HG02884 (cell line): Measurements from ENCODE around the gene TMEM178B.

Experiments
- ATAC-seq: cut with Tn5 transposase; IDR thresholded peaks from one replicate; pipeline ENCODE4 v1.9.1; 2021; ENCODE audit warnings: mild to moderate bottlenecking, moderate library complexity; ENCODE audit not compliant: unreplicated experiment

TMEM178B gene

DNA sequence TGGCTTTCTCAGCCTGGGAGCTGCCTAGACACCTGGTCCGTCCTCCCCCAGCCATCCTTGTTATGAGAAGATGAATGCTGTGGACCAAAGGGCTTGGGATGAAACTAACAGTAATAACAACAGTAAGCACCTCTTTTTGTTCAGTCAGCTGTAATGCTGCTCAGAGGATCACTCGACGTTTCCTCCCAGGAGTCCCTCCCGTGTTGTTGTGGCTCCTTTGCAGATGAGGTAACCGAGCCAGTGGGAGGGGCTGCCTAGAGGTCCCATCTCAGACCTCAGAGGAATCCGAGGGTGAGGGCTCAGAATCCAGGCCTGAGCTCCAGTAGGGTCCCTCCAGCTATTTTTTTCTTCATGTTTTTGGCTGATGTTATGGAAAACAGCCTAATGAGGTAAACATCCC is 145.1 kb downstream of the TMEM178B start:
- no peak for ATAC-seq

DNA sequence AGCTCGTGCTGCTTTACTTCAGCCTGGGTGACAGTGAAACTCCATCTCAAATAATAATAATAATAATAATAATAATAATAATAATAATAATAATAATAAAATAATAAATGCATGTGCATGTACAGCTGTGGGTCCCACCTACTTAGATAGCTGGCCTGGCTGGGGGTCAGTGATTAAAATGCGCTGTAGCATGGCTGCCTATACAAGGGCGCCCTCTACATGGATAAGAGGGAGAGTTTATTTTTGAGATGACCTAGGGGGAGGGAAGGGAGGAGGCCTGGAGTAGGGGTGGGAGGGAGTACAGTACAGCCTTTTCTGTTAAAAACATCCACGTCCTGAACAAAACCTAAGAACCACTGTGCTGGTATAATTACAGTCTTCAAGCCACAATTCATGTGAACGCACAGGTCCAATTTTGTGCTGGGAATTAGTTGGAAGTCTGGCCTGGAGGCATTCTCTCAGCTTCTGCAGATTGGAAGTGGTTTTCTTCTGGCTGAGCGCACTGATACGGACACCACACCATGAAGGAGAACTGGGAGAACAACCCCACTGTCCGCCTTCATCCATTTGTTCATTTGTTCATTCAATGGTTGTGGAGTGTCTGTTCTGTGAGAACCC is 146.5 kb downstream of the TMEM178B start:
- no peak for ATAC-seq

DNA sequence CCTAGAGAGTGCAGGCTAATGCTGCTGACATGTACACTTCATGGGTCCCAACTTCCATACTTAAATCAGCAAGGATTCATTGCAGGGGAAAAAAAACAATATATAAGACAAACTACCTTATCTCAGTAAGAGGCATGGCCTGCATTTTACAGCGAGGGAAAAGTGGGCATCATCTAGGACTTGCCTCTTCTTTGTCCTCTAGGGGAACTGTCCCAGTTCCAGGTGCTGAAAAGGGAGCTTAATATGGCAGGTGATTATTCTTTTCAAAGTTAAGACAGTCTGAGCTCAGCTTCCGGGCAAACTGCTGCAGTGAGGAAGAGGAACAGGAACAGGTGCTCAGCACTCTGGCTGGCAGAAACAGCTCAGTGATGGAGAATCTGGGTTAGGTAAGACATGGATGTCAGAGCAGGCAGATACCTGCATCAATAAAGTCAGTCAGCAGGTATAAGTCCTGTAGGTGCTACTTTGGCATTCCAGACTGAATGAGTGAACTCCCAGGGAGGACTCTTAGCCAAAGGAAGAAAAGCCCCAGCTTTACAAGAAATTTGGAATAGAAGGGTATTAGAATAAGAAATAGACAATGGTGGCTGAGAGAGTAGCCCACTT is 147.2 kb downstream of the TMEM178B start:
- ATAC-seq = no peak

DNA sequence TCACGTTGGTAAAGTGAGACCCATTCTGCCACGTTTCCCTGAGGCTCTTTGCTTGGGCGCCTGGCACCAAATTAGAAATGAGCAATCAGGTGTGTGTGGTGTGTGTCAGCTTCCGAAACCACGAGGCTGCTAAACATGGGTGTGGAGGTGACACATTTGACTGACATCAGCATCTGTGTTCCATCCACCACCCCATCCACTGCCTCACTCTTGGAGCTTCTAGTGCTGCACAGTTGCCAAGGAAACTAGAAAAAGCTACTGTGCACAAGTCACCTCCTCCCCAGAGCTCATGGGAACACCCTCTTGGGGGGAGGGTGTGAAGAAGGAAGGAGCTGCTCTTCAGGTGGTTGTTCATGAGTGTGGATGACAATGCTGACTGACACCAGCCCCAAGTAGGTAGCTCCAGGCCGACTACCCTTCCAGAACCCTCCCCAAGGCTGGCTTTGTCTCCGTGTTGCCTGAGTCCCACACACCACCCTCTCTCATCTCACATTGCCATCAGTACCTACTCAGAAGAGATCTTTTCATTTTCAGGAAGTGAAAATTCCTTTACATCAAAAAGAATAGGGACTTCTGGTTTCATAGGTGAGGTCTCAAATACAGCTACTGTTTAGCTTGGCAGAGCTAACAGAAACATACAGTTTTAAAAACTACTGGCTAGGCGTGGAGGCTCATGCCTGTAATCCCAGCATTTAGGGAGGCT is 152.2 kb downstream of the TMEM178B start:
- no peak for ATAC-seq

DNA sequence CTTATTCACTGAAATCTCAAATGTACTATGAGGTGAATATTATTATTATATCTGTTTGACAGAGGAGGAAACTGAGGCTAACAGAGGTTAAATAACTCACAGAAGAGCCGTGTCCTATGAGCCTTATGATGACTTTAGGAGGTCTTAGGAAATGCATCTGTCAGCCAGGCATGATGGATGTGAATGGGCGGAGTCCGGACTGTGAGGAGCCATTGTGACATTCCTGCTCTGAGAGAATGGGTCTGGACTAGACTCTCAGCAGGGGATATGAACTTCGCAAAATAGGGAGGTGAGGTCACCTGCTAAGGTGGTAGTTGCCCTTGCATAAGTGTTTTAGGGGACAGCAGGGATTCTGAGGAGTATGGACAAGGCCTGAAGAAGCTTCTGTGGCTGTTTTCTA is 153.6 kb downstream of the TMEM178B start:
- no peak for ATAC-seq

DNA sequence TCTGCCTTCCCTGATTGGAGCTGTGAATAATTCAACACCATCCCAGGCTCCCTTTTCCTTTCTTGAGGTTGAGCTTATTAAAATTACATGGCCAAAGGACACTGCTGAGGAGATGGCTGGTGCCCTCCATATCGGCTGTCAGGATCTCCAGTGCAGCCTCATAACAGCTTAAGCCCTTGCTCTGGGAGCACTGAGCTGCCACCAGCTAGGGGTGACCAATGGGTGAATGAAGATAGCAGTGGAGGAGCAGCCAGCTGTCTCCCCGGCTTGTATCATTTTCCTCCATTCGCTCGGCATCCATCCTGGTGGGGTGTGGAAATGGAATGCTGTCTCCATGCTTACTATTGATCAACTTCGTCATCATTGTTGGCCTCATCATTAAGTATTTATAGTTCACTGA is 154.6 kb downstream of the TMEM178B start:
- no peak for ATAC-seq

DNA sequence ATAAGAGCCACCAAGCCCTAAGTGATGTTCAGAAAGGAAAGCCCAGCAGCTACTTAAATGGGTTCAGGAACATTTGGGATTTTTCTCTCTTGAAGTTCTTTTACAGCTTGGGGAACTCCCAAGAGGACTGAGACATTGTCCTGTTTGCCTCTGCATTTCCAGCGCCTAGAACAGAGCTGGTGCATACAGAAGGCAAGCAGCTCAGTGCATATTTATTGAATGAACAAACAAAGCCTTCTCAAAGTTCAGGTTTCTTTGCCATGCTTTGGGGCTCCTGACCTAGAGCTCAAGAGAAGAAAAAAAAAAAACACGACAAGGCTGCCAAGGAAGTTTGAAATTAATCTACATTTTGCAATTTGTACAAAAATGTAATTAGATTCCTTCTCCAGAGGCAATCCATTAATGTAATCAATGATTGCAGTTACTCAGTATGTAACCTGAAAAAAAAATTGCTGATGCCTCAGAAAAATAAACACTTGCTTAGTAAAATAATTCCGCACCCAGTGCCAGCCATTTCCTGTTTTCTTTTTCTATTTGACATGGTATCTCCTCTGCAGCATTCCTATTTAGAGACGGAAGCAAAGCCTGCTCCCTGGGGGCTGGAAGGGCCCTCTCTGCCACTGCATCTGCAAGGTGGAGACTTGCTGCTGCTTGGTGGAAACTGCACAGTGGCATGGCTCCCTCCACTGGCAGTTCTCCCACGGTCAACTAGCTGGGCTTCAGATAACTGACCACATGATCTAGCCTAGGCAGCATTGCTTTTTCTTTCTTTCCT is 157.3 kb downstream of the TMEM178B start:
- ATAC-seq = no peak

DNA sequence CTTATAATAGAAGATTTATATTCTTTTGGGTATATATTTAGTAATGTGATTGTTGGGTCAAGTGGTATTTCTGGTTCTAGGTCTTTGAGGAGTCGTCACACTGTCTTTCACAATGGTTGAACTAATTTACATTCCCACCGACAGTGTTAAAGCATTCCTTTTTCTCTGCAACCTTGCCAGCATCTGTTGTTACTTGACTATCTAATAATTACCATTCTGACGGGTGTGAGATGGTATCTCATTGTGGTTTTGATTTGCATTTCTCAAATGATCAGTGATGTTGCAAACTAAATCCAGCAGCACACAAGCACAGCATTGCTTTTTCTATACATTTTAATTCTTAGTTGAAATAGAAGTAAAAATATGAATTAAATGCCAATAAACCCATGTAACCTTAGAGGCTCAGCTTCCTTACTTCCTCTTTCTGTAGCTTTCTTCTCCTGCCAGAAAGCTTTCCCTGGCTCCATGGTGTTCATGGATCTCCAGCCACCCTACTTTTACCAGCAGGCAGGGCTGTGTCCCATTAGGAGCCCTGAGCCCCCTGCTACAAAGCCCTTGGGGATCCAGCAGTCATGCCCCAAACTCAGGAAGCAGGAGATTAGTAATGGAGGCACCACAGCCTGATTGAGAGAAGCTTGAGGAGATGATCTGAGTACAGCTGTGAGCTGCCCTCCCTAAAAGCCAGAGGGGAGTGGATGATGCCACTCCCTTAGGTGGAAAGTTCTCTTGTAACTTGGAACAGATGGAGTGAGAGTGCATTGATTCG is 158.6 kb downstream of the TMEM178B start:
- no peak for ATAC-seq

DNA sequence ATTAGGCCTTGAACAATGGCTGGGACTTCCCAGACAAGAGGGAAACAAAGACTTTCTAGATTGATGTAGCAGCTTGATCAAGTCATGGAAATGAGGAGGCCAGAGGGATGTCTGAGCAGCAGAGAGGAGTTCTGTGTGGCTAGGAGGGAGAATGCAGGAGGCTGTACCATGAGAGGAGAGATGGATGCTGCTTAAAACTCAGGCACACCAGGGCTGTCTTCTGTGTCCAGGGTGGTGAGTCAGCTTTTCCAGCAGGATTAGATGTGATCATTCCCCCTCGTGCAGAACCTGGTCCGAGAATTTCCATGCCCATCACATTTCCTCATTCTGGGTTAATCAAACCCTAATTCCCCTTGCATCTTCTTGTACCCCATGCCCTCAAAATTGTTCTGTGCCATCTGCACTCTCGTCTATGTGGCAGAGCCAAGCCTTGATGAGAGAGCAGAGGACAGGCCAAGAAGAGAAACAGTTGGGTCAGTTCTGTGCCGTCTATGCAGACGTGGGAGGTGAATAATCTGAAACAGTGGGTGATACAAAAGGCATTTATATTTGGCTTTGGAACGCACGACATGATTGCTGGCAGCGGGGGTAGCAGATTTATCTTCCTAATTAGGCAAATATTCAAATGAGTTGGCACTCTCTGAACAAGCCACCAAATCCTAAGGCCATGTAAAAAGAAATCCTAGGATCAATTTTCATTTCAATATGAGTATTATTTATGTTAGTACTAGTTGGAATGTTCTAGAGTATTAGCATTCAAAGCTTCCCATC is 160.7 kb downstream of the TMEM178B start:
- ATAC-seq = no peak

DNA sequence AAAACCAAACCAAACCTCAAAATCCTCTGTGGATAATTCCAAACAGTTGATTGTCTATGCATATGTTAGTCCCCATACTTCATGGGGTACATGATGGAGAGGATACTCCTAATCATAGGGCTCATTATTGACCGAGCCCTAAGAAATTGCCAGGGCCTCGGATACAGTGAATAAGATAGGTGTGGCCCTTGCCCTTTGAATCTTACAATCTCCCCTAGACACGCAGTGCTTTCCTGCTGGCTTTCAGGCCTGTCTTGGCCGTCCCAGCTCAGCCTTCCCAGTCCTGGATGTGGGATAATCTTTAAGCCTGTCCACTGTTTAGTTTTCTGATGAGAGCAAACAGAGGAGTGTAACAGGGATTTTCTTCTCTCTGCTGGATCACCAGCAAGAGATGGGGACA is 161.8 kb downstream of the TMEM178B start:
- no peak for ATAC-seq

DNA sequence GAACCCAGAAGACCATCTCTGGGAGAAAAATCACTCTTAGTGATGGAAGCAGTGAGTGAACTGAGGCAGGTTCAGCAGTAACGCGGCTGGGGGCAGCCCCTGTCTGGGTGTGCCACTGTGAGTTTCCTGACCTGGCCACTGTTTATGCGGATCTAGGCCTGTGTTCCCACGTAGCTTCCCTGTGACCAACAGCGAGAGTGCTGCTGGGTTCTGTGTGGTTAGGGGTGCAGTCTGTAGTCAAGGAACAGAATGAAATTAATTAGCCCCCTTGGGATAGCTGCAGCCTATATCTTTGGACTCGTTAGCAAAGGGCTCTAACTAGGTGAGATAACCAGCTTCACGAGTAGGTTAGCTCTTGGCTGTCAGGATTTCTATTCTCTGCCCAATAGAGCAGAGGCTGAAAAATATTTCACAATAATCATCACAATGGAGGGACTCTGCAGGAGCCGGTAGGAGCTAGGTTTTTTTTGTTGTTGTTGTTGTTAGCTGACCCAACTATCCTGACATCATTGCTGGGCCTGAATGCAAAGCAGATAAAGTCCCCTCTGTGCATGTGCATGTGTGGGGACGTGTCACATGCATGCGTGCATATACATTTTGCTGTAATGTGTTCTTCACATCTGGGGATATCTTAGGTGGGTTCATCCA is 164.9 kb downstream of the TMEM178B start:
- no peak for ATAC-seq

DNA sequence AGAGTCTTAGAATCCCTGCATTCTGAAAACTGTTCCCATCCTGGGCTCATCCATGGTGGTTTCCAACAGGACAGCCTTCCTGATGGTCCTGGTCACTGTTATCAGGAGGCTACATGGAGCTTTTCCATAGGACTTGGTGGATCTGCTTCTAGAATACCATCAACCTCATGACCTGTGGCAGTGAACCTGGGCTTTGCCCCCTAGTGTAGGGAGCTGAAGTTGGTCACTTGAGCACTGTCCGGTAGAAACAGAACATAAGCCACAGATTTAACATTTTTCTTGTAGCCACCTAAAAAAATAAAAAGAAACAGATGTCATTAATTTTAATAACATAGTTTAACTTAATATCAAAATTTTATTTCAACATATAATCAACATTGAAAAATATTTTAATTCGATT is 165.8 kb downstream of the TMEM178B start:
- ATAC-seq = no peak

DNA sequence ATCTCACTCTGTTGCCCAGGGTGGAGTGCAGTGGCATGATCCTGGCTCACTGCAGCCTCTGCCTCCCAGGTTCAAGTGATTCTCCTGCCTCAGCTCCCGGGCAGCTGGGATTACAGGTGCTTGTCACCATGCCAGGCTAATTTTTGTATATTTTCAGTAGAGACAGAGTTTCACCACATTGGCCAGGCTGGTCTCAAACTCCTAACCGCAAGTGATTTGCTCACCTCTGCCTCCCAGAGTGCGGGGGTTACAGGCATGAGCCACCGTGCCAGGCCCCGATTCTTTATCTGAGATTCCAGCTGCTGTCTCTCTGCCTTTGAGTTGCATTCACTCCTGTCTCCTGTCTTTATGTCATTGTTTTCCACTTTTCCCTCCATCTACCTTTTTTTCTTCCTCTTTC is 168.7 kb downstream of the TMEM178B start:
- ATAC-seq = no peak

DNA sequence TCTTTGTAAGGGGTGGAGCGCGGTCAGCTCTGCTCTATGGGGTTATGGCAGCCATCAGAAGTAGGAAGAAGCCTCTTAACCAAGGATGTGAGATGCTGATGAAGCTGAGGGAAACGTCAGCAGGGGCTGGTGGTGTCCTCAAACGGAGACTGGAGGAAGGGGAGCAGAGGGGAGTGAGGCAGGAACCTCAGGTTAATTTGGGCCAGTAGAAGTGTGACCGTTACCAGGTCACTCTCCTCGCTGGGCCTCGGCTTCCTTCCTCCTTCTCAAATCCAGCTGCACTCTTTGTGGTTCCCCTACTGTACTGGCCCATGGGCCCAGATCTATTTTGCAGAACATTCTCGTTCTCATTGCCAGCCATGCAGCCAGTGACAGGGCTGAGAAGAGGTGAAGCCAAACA is 169.5 kb downstream of the TMEM178B start:
- ATAC-seq = no peak

DNA sequence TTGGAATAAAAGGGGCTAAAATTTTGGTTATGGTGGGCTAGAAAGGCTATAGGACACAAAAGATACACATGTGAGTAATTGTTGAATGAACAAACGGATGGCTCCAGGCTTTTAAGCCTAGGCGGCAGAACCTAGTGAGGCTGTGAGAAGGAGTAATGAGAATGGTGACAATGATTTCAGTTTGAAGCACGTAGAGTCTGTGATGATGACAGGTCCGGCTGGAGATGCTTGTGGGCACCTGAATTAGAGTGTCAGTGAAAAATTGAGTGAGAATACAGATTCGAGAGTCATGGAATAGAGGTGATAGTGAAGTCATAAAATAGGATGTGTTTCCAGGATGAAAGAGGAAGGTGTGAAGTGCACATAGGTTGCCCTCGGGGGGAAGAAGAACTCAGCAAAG is 170.6 kb downstream of the TMEM178B start:
- ATAC-seq = no peak

DNA sequence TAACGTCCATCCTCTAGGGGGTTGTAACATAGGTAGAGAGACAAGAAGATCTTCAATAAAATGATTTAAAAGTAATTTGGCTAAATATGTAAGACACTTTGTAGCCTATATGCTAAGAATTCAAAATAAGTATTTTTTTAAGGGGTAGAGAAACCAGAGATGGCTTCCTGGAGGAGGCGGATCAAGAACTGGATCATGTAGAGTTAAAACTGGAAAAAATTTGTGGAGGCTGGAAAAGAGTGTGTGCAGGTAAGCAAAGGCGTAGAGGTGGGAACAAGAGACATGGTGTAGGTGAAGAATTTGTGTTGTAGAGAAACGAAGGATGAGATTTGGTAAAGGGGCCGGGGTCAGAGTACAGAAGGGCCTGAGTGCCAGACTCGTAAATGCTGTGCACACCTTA is 172.6 kb downstream of the TMEM178B start:
- ATAC-seq = no peak

DNA sequence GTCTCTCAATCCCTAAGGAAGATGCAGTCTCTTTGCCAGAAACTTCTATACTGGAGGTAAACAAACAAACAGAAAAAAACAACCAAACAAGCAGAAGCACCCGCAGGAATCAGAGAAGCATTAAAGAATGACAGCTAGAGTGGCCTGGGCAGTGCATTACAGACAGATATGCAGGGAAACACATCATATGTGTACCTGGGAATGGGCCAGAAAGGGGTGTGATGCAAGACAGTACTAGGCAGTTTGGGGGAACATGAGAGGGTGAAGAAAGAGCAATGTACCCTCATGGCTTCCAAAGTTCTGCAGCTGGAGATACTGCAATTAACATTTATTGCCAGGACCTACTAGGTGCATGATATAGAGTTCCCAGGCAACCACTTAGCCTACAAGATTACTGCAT is 177.3 kb downstream of the TMEM178B start:
- no peak for ATAC-seq

DNA sequence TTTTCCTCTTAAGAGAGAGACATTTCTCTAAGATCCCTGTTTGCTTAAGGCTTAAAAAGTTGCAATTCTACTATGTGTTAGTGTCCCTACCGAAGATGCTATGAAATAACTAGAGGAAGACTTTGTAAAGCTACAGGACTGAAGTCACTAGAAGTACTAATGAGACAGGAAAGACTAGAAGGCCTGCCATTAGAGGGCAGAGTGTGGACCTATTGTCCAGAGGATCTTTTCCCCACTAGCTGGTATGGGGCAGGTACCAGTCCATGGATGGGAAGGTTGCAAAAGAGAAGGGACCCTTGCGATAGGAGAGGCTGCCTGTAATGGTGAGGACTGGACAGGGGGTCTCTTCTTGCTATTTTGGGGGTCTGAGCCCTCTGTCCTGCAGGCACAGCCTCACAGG is 178.1 kb downstream of the TMEM178B start:
- ATAC-seq = no peak

DNA sequence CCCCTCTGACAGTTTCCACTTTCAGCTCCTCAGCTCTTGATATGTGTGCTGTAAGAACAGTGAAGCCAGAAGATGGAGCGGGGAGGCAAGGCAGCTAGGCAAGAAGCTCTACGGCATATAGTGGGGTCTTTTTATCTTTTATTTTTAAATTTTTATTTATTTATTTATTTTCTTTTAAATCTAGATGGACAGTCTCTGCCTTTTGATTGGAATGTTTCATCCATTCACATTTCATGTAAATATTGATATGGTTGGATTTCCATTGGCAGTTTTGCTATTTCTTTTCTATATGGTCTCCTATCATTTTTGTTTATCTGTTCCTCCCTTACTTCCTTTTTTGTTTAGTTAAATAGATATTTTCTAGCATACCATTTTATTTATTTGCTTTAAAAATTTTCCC is 183.7 kb downstream of the TMEM178B start:
- no peak for ATAC-seq

DNA sequence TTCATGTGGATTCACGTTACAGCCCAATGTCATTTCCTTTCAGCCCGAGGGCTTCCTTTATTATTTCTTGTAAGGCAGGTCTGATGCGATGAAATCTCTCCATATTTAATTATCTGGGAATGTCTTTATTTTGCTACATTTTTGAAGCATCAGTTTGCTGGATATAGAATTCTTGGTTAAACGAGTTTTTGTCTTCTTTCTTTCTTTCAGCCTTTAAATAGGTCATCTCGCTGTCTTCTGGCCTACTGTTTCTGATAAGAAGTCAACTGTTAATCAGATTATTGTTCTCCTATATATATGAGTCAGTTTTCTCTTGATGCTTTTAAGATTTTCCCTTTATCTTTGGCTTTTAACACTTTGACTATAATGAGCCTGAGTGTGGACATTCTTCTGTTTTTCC is 184.7 kb downstream of the TMEM178B start:
- ATAC-seq = no peak
